Measurements from ENCODE around the gene POLR2J3. TPM values are rescaled to one million over a fixed set of nuclear protein-coding genes. Genes with fewer than 3 reads are reported as not detected.
"Not testable (repeated sequence)": the region's sequence is repeated elsewhere in the genome, so short reads cannot be mapped to it uniquely, and the experiment has no call there.

The POLR2J3 gene
- total RNA-seq, 1 donor from 2014 or later, result 20.4 TPM

GRCh38 chr7:102583495-102583894 is 11.1 kb upstream of the POLR2J3 start:
- not testable (repeated sequence) for H3K9ac ChIP-seq (ENCODE audit: low read depth in 1 of 3, low read length in 3 of 3)

GRCh38 chr7:102581722-102582121 is 9.3 kb upstream of the POLR2J3 start:
- H3K4me3 ChIP-seq (ENCODE audit: low read length in 3 of 3); H3K27ac ChIP-seq (ENCODE audit: low read depth, low read length); H3K9ac ChIP-seq (ENCODE audit: low read depth in 1 of 3, low read length in 3 of 3); H3K36me3 ChIP-seq (ENCODE audit: control insufficient read depth in 3 of 3, insufficient read depth in 3 of 3, low read length in 3 of 3); H3K27me3 ChIP-seq (ENCODE audit: control insufficient read depth in 3 of 3, insufficient read depth in 3 of 3, low read length in 3 of 3); H3K4me1 ChIP-seq (ENCODE audit: control insufficient read depth in 3 of 3, insufficient read depth in 3 of 3, low read length in 3 of 3); H3K9me3 ChIP-seq (ENCODE audit: control insufficient read depth in 3 of 3, low read length in 3 of 3): not testable (repeated sequence)

More at GRCh38 chr7:102583495-102583894, 11.1 kb upstream of the POLR2J3 start:
- not testable (repeated sequence) for H3K4me1 ChIP-seq (ENCODE audit: control insufficient read depth in 3 of 3, insufficient read depth in 3 of 3, low read length in 3 of 3); H3K27ac ChIP-seq (ENCODE audit: low read depth, low read length); H3K4me3 ChIP-seq (ENCODE audit: low read length in 3 of 3); H3K36me3 ChIP-seq (ENCODE audit: control insufficient read depth in 3 of 3, insufficient read depth in 3 of 3, low read length in 3 of 3); H3K9me3 ChIP-seq (ENCODE audit: control insufficient read depth in 3 of 3, low read length in 3 of 3); H3K27me3 ChIP-seq (ENCODE audit: control insufficient read depth in 3 of 3, insufficient read depth in 3 of 3, low read length in 3 of 3)

- not testable (repeated sequence) for H3K27me3 ChIP-seq (ENCODE audit: control insufficient read depth in 3 of 3, insufficient read depth in 3 of 3, low read length in 3 of 3); H3K36me3 ChIP-seq (ENCODE audit: control insufficient read depth in 3 of 3, insufficient read depth in 3 of 3, low read length in 3 of 3); H3K4me3 ChIP-seq (ENCODE audit: low read length in 3 of 3); H3K9me3 ChIP-seq (ENCODE audit: control insufficient read depth in 3 of 3, low read length in 3 of 3); H3K27ac ChIP-seq (ENCODE audit: low read depth, low read length); H3K9ac ChIP-seq (ENCODE audit: low read depth in 1 of 3, low read length in 3 of 3); H3K4me1 ChIP-seq (ENCODE audit: control insufficient read depth in 3 of 3, insufficient read depth in 3 of 3, low read length in 3 of 3)
Measured at GRCh38 chr7:102578486-102578885, 6.1 kb upstream of the POLR2J3 start.

- H3K27ac ChIP-seq (ENCODE audit: low read depth, low read length); H3K9me3 ChIP-seq (ENCODE audit: control insufficient read depth in 3 of 3, low read length in 3 of 3); H3K27me3 ChIP-seq (ENCODE audit: control insufficient read depth in 3 of 3, insufficient read depth in 3 of 3, low read length in 3 of 3); H3K9ac ChIP-seq (ENCODE audit: low read depth in 1 of 3, low read length in 3 of 3); H3K4me3 ChIP-seq (ENCODE audit: low read length in 3 of 3); H3K4me1 ChIP-seq (ENCODE audit: control insufficient read depth in 3 of 3, insufficient read depth in 3 of 3, low read length in 3 of 3); H3K36me3 ChIP-seq (ENCODE audit: control insufficient read depth in 3 of 3, insufficient read depth in 3 of 3, low read length in 3 of 3): not testable (repeated sequence)
Measured at GRCh38 chr7:102577315-102578240, 5.2 kb upstream of the POLR2J3 start.

GRCh38 chr7:102576363-102576762 is 4.0 kb upstream of the POLR2J3 start:
- not testable (repeated sequence) for H3K4me3 ChIP-seq (ENCODE audit: low read length in 3 of 3); H3K4me1 ChIP-seq (ENCODE audit: control insufficient read depth in 3 of 3, insufficient read depth in 3 of 3, low read length in 3 of 3); H3K27me3 ChIP-seq (ENCODE audit: control insufficient read depth in 3 of 3, insufficient read depth in 3 of 3, low read length in 3 of 3); H3K9me3 ChIP-seq (ENCODE audit: control insufficient read depth in 3 of 3, low read length in 3 of 3); H3K27ac ChIP-seq (ENCODE audit: low read depth, low read length); H3K9ac ChIP-seq (ENCODE audit: low read depth in 1 of 3, low read length in 3 of 3); H3K36me3 ChIP-seq (ENCODE audit: control insufficient read depth in 3 of 3, insufficient read depth in 3 of 3, low read length in 3 of 3)

GRCh38 chr7:102574607-102575006 is 2.2 kb upstream of the POLR2J3 start:
- not testable (repeated sequence) for H3K9me3 ChIP-seq (ENCODE audit: control insufficient read depth in 3 of 3, low read length in 3 of 3); H3K27ac ChIP-seq (ENCODE audit: low read depth, low read length); H3K4me3 ChIP-seq (ENCODE audit: low read length in 3 of 3)

GRCh38 chr7:102568620-102569019 is 3.8 kb downstream of the POLR2J3 start:
- not testable (repeated sequence) for H3K9me3 ChIP-seq (ENCODE audit: control insufficient read depth in 3 of 3, low read length in 3 of 3); H3K27ac ChIP-seq (ENCODE audit: low read depth, low read length); H3K36me3 ChIP-seq (ENCODE audit: control insufficient read depth in 3 of 3, insufficient read depth in 3 of 3, low read length in 3 of 3); H3K4me3 ChIP-seq (ENCODE audit: low read length in 3 of 3); H3K9ac ChIP-seq (ENCODE audit: low read depth in 1 of 3, low read length in 3 of 3); H3K4me1 ChIP-seq (ENCODE audit: control insufficient read depth in 3 of 3, insufficient read depth in 3 of 3, low read length in 3 of 3); H3K27me3 ChIP-seq (ENCODE audit: control insufficient read depth in 3 of 3, insufficient read depth in 3 of 3, low read length in 3 of 3)

More at GRCh38 chr7:102574607-102575006, 2.2 kb upstream of the POLR2J3 start:
- not testable (repeated sequence) for H3K9ac ChIP-seq (ENCODE audit: low read depth in 1 of 3, low read length in 3 of 3); H3K4me1 ChIP-seq (ENCODE audit: control insufficient read depth in 3 of 3, insufficient read depth in 3 of 3, low read length in 3 of 3); H3K27me3 ChIP-seq (ENCODE audit: control insufficient read depth in 3 of 3, insufficient read depth in 3 of 3, low read length in 3 of 3); H3K36me3 ChIP-seq (ENCODE audit: control insufficient read depth in 3 of 3, insufficient read depth in 3 of 3, low read length in 3 of 3)

GRCh38 chr7:102550808-102551422 is 21.5 kb downstream of the POLR2J3 start, which contains the start of gene SPDYE2:
TSS of gene SPDYE2 (plus strand) at chr7:102551226. CDS start at chr7:102553256, 2,030 bp downstream.
- H3K27ac ChIP-seq (ENCODE audit: low read depth, low read length); H3K9ac ChIP-seq (ENCODE audit: low read depth in 1 of 3, low read length in 3 of 3); H3K27me3 ChIP-seq (ENCODE audit: control insufficient read depth in 3 of 3, insufficient read depth in 3 of 3, low read length in 3 of 3); H3K4me3 ChIP-seq (ENCODE audit: low read length in 3 of 3); H3K4me1 ChIP-seq (ENCODE audit: control insufficient read depth in 3 of 3, insufficient read depth in 3 of 3, low read length in 3 of 3); H3K36me3 ChIP-seq (ENCODE audit: control insufficient read depth in 3 of 3, insufficient read depth in 3 of 3, low read length in 3 of 3); H3K9me3 ChIP-seq (ENCODE audit: control insufficient read depth in 3 of 3, low read length in 3 of 3): not testable (repeated sequence)

GRCh38 chr7:102546353-102546752 is 26.0 kb downstream of the POLR2J3 start:
- not testable (repeated sequence) for H3K4me3 ChIP-seq (ENCODE audit: low read length in 3 of 3); H3K9ac ChIP-seq (ENCODE audit: low read depth in 1 of 3, low read length in 3 of 3); H3K27me3 ChIP-seq (ENCODE audit: control insufficient read depth in 3 of 3, insufficient read depth in 3 of 3, low read length in 3 of 3); H3K27ac ChIP-seq (ENCODE audit: low read depth, low read length); H3K9me3 ChIP-seq (ENCODE audit: control insufficient read depth in 3 of 3, low read length in 3 of 3); H3K36me3 ChIP-seq (ENCODE audit: control insufficient read depth in 3 of 3, insufficient read depth in 3 of 3, low read length in 3 of 3); H3K4me1 ChIP-seq (ENCODE audit: control insufficient read depth in 3 of 3, insufficient read depth in 3 of 3, low read length in 3 of 3)

GRCh38 chr7:102545288-102545687 is 27.1 kb downstream of the POLR2J3 start:
- not testable (repeated sequence) for H3K36me3 ChIP-seq (ENCODE audit: control insufficient read depth in 3 of 3, insufficient read depth in 3 of 3, low read length in 3 of 3); H3K27ac ChIP-seq (ENCODE audit: low read depth, low read length); H3K4me3 ChIP-seq (ENCODE audit: low read length in 3 of 3); H3K9me3 ChIP-seq (ENCODE audit: control insufficient read depth in 3 of 3, low read length in 3 of 3); H3K27me3 ChIP-seq (ENCODE audit: control insufficient read depth in 3 of 3, insufficient read depth in 3 of 3, low read length in 3 of 3); H3K4me1 ChIP-seq (ENCODE audit: control insufficient read depth in 3 of 3, insufficient read depth in 3 of 3, low read length in 3 of 3); H3K9ac ChIP-seq (ENCODE audit: low read depth in 1 of 3, low read length in 3 of 3)

Data from skeletal muscle tissue (tissue), 4 donors.